Gastroesophageal sphincter (tissue), 4 donors: ENCODE data around the gene MCTP1. TPM values are rescaled to one million over a fixed set of nuclear protein-coding genes. Genes with fewer than 3 reads are reported as not detected.

Experiments
- ATAC-seq: fragments of 150-250 bp; one replicate; pipeline ENCODE4 v1.9.1; 2016; ENCODE audit warnings: mild to moderate bottlenecking, moderate library complexity
- H3K27ac ChIP-seq, 4 donors: fragments of 200-600 bp; sonication (generic) in 3 of 4; 1 replicate in 3 of 4; 2 replicates in 1 of 4; pipeline ENCODE4 v1.5.1; 2016 to 2019
- H3K27me3 ChIP-seq: fragments of 200-600 bp; sonication (generic); one replicate; pipeline ENCODE4 v1.5.1; 2019
- H3K36me3 ChIP-seq, 2 donors: fragments of 200-600 bp; sonication (generic); one replicate each; pipeline ENCODE4 v1.5.1; 2019; ENCODE audit warnings: control low read depth in 1 of 2
- H3K4me1 ChIP-seq, 3 donors: fragments of 200-600 bp; sonication (generic); 1 replicate in 2 of 3; 2 replicates in 1 of 3; pipeline ENCODE4 v1.5.1; 2016 to 2019; ENCODE audit warnings: control low read depth in 2 of 3
- H3K4me3 ChIP-seq, 2 donors: fragments of 200-600 bp; sonication (generic); one replicate each; pipeline ENCODE4 v1.5.1; 2019; ENCODE audit warnings: mild to moderate bottlenecking in 1 of 2, moderate library complexity in 1 of 2
- H3K9me3 ChIP-seq, 3 donors: fragments of 200-600 bp; sonication (generic); one replicate each; pipeline ENCODE4 v1.5.1; 2017 to 2019; ENCODE audit warnings: control low read depth in 2 of 3
- CTCF ChIP-seq, 4 experiments: fragments of 200-600 bp in 2 of 4; fragments of 450-650 bp in 2 of 4; sonication (generic) in 1 of 4; IDR thresholded peaks; one replicate each; pipeline ENCODE4 v1.5.1; 2017 to 2019; ENCODE audit warnings: antibody characterized with exemption in 4 of 4, mild to moderate bottlenecking in 2 of 4, moderate library complexity in 2 of 4
- EP300 ChIP-seq: sonication (generic); formaldehyde crosslinking; IDR thresholded peaks from one replicate; pipeline ENCODE4 v1.6.1; 2017; ENCODE audit warnings: antibody characterized with exemption, mild to moderate bottlenecking
- POLR2A ChIP-seq, 2 donors: fragments of 450-650 bp; IDR thresholded peaks; one replicate each; pipeline ENCODE4 v1.6.1; 2017; ENCODE audit warnings: antibody characterized with exemption in 2 of 2, mild to moderate bottlenecking in 2 of 2, moderate library complexity in 1 of 2
- POLR2AphosphoS5 ChIP-seq: sonication (generic); formaldehyde crosslinking; IDR thresholded peaks from one replicate; pipeline ENCODE4 v1.6.1; 2017; ENCODE audit warnings: antibody characterized with exemption
- WGBS, 2 donors: methylation state at CpG; one replicate each; pipeline ENCODE4 v1.1.5; 2018; ENCODE audit warnings: low coverage in 1 of 2; 5-methylcytosine and 5-hydroxymethylcytosine counted together
- total RNA-seq, 4 donors: library from RNA; depleted of rRNA; stranded (reverse); fragments of >200 nt; gene quantifications; one replicate each; pipeline ENCODE4 v1.1.0, GENCODE V29; 2016

The MCTP1 gene
- total RNA-seq, 4 donors from 2014 or later: 13.5 to 57.6 (median 21.9) TPM

GRCh38 chr5:94736498-94736897 is 548.4 kb downstream of the MCTP1 start:
- 78 to 100% methylated on average over 1 of the region's 1 CpG for WGBS, 2 donors
- no peak overlapping the region for H3K4me3 ChIP-seq
- H3K9me3 ChIP-seq: no peaks in the 10 kb centered on the region
- no peak overlapping the region for H3K27ac ChIP-seq
- no peaks in the 10 kb centered on the region for H3K4me1 ChIP-seq
- TF ChIP-seq POLR2AphosphoS5 (no peak), POLR2A (IDR thresholded peaks at IDR 0.05) (no peak), EP300 (no peak), CTCF (IDR thresholded peaks at IDR 0.05) (no peak)
- H3K27me3 ChIP-seq: no peaks in the 10 kb centered on the region
- H3K36me3 ChIP-seq: no peaks in the 10 kb centered on the region
- ATAC-seq: no peak

- no peak for TF ChIP-seq POLR2AphosphoS5
- Histone ChIP-seq H3K27me3 (no peaks in the 10 kb centered on the region), H3K36me3 (no peaks in the 10 kb centered on the region), H3K4me3 (no peak overlapping the region), H3K9me3 (no peaks in the 10 kb centered on the region), H3K27ac (no peak overlapping the region), H3K4me1 (no peaks in the 10 kb centered on the region)
- ATAC-seq: no peak
- 18 to 42% methylated on average over 1 of the region's 1 CpG for WGBS, 2 donors
These were observed 553.4 kb downstream of the MCTP1 start for GRCh38 chr5:94731471-94731870.

- TF ChIP-seq EP300 (no peak), POLR2A (IDR thresholded peaks at IDR 0.05) (no peak), POLR2AphosphoS5 (no peak), CTCF (IDR thresholded peaks at IDR 0.05) (no peak)
- Histone ChIP-seq H3K27ac (no peak overlapping the region), H3K27me3 (no peaks in the 10 kb centered on the region), H3K4me1 (no peaks in the 10 kb centered on the region), H3K9me3 (no peaks in the 10 kb centered on the region), H3K4me3 (no peak overlapping the region), H3K36me3 (no peaks in the 10 kb centered on the region)
- 60 to 62% methylated on average over 1 of the region's 1 CpG for WGBS, 2 donors
- no peak for ATAC-seq
These were observed 559.8 kb downstream of the MCTP1 start for GRCh38 chr5:94725142-94725541.

GRCh38 chr5:94715768-94716167 is 569.1 kb downstream of the MCTP1 start:
- 77 to 89% methylated on average over 2 to 3 of the region's 3 CpGs for WGBS, 2 donors
- H3K36me3 ChIP-seq: peaks cover 0 to 15% of the 10 kb centered on the region in 2 donors
- no peaks in the 10 kb centered on the region for H3K27me3 ChIP-seq
- H3K9me3 ChIP-seq: no peaks in the 10 kb centered on the region
- H3K27ac ChIP-seq: no peak overlapping the region
- TF ChIP-seq POLR2AphosphoS5: no peak
- no peak for TF ChIP-seq EP300
- TF ChIP-seq CTCF (IDR thresholded peaks at IDR 0.05): no peak
- no peak for TF ChIP-seq POLR2A (IDR thresholded peaks at IDR 0.05)
- no peaks in the 10 kb centered on the region for H3K4me1 ChIP-seq
- H3K4me3 ChIP-seq: no peak overlapping the region
- ATAC-seq: no peak

- Histone ChIP-seq H3K4me3 (no peak overlapping the region), H3K27me3 (no peaks in the 10 kb centered on the region), H3K36me3 (peaks cover 0 to 41% of the 10 kb centered on the region in 2 donors), H3K9me3 (no peaks in the 10 kb centered on the region), H3K27ac (no peak overlapping the region), H3K4me1 (no peaks in the 10 kb centered on the region)
- ATAC-seq: no peak
- TF ChIP-seq CTCF (IDR thresholded peaks at IDR 0.05) (no peak), POLR2A (IDR thresholded peaks at IDR 0.05) (no peak), EP300 (no peak), POLR2AphosphoS5 (no peak)
These were observed 573.1 kb downstream of the MCTP1 start for GRCh38 chr5:94711785-94712184.

GRCh38 chr5:94709277-94709676 is 575.6 kb downstream of the MCTP1 start:
- Histone ChIP-seq H3K27me3 (no peaks in the 10 kb centered on the region), H3K9me3 (no peaks in the 10 kb centered on the region), H3K4me1 (no peaks in the 10 kb centered on the region), H3K27ac (no peak overlapping the region), H3K4me3 (no peak overlapping the region), H3K36me3 (peaks cover 0 to 41% of the 10 kb centered on the region in 2 donors)
- ATAC-seq: no peak
- WGBS, 2 donors: 83 to 100% methylated on average over 1 of the region's 1 CpG
- TF ChIP-seq EP300 (no peak), CTCF (IDR thresholded peaks at IDR 0.05) (no peak), POLR2AphosphoS5 (no peak), POLR2A (IDR thresholded peaks at IDR 0.05) (no peak)
